ENCODE results near the gene CC2D2B. TPM values are rescaled to one million over a fixed set of nuclear protein-coding genes. Genes with fewer than 3 reads are reported as not detected.

CC2D2B gene
- total RNA-seq, 1 experiment from 2014 or later: not detected

GRCh38 chr10:95865814-95866466, 41.8 kb upstream of the CC2D2B start:
- ChIA-PET CTCF (interaction anchor here (1.3 kb wide), 1 partner anchor 172 kb away, joined by 12 read pairs; the partner anchor contains the start of gene TCTN3), POLR2A (ENCODE audit: unreplicated experiment) (no interaction called here)
- no peak overlapping the region for H3K4me2 ChIP-seq (ENCODE audit: low read length)
- no peak overlapping the region for H3K9ac ChIP-seq (ENCODE audit: low read length)
- no peak overlapping the region for H2AFZ ChIP-seq (ENCODE audit: low read length)
- no peak for TF ChIP-seq EZH2phosphoT487 (IDR thresholded peaks at IDR 0.05; ENCODE audit: borderline replicate concordance, low read length)
- no peak for TF ChIP-seq CTCF (conservative IDR thresholded peaks at IDR 0.05; ENCODE audit: low read depth, low read length)
- TF ChIP-seq EZH2 (IDR thresholded peaks at IDR 0.05; ENCODE audit: low read length, unreplicated experiment): no peak
- H3K4me3 ChIP-seq (ENCODE audit: low read length): no peak overlapping the region
- H3K4me1 ChIP-seq (ENCODE audit: insufficient read depth, low read length): no peaks in the 10 kb centered on the region
- no TSS peak for BruUV-seq (replicated peaks)
- H3F3A ChIP-seq (ENCODE audit: low read length, unreplicated experiment): no peaks in the 10 kb centered on the region
- DNase-seq (no peak), ATAC-seq (no peak)
- intact Hi-C loops (cut with micrococcal nuclease): loop anchor here (1.0 kb wide), 1 partner anchor 172 kb away; no protein-coding TSS in a partner anchor
- no peaks in the 10 kb centered on the region for H4K20me1 ChIP-seq (ENCODE audit: low read length)
- no peaks in the 10 kb centered on the region for H3K9me2 ChIP-seq (replicated peaks; ENCODE audit: low read length)
- no peak overlapping the region for H3K27ac ChIP-seq (ENCODE audit: low read length)
- no peaks in the 10 kb centered on the region for H3K79me2 ChIP-seq (ENCODE audit: low read length)
- no peaks in the 10 kb centered on the region for H3K9me3 ChIP-seq (ENCODE audit: low read length)
- no peaks in the 10 kb centered on the region for H3K27me3 ChIP-seq (ENCODE audit: low read length)
- H3K36me3 ChIP-seq (ENCODE audit: low read depth, low read length): no peaks in the 10 kb centered on the region

DNA sequence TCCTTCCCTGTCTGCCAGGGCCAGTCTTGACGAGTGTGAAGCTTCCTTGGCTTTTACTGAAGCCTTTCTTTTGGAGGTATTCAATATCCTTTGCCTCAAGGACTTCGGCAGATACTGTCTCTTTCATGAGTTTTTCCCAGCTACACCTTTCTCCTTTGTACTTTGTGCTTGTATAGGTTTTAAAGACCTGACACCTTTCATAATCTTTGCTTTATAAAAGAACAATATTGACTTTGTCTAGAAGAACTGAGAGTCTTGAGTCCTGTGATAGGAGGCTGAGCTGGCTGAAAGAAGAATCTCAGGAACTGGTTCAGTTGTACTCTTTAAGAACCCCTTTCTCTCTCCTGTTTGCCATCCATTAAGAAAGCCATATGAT, 41.3 kb upstream of the CC2D2B start:
- BruUV-seq (replicated peaks): no TSS peak
- DNase-seq (no peak), ATAC-seq (no peak)
- H3K4me3 ChIP-seq (ENCODE audit: low read length): no peak overlapping the region
- no peak overlapping the region for H3K9ac ChIP-seq (ENCODE audit: low read length)
- ChIA-PET CTCF (no interaction called here), POLR2A (ENCODE audit: unreplicated experiment) (no interaction called here)
- no peak overlapping the region for H3K27ac ChIP-seq (ENCODE audit: low read length)
- no peaks in the 10 kb centered on the region for H3K9me2 ChIP-seq (replicated peaks; ENCODE audit: low read length)
- TF ChIP-seq EZH2phosphoT487 (IDR thresholded peaks at IDR 0.05; ENCODE audit: borderline replicate concordance, low read length): no peak
- no peak for TF ChIP-seq CTCF (conservative IDR thresholded peaks at IDR 0.05; ENCODE audit: low read depth, low read length)
- no peak for TF ChIP-seq EZH2 (IDR thresholded peaks at IDR 0.05; ENCODE audit: low read length, unreplicated experiment)
- intact Hi-C loops (cut with micrococcal nuclease): no loop called here
- no peaks in the 10 kb centered on the region for H3K36me3 ChIP-seq (ENCODE audit: low read depth, low read length)
- no peaks in the 10 kb centered on the region for H4K20me1 ChIP-seq (ENCODE audit: low read length)
- H3F3A ChIP-seq (ENCODE audit: low read length, unreplicated experiment): no peaks in the 10 kb centered on the region
- H3K27me3 ChIP-seq (ENCODE audit: low read length): no peaks in the 10 kb centered on the region
- no peak overlapping the region for H2AFZ ChIP-seq (ENCODE audit: low read length)
- H3K4me1 ChIP-seq (ENCODE audit: insufficient read depth, low read length): no peaks in the 10 kb centered on the region
- no peaks in the 10 kb centered on the region for H3K79me2 ChIP-seq (ENCODE audit: low read length)
- no peaks in the 10 kb centered on the region for H3K9me3 ChIP-seq (ENCODE audit: low read length)
- H3K4me2 ChIP-seq (ENCODE audit: low read length): no peak overlapping the region

- BruUV-seq (replicated peaks): no TSS peak
- Histone ChIP-seq H3F3A (ENCODE audit: low read length, unreplicated experiment) (no peaks in the 10 kb centered on the region), H3K27me3 (ENCODE audit: low read length) (no peaks in the 10 kb centered on the region), H3K79me2 (ENCODE audit: low read length) (no peaks in the 10 kb centered on the region), H3K36me3 (ENCODE audit: low read depth, low read length) (no peaks in the 10 kb centered on the region), H3K4me3 (ENCODE audit: low read length) (no peak overlapping the region), H3K9ac (ENCODE audit: low read length) (no peak overlapping the region), H3K9me3 (ENCODE audit: low read length) (no peaks in the 10 kb centered on the region), H3K27ac (ENCODE audit: low read length) (no peak overlapping the region), H3K4me2 (ENCODE audit: low read length) (no peak overlapping the region), H3K9me2 (replicated peaks; ENCODE audit: low read length) (no peaks in the 10 kb centered on the region), H3K4me1 (ENCODE audit: insufficient read depth, low read length) (no peaks in the 10 kb centered on the region), H4K20me1 (ENCODE audit: low read length) (no peaks in the 10 kb centered on the region), H2AFZ (ENCODE audit: low read length) (no peak overlapping the region)
- TF ChIP-seq EZH2phosphoT487 (IDR thresholded peaks at IDR 0.05; ENCODE audit: borderline replicate concordance, low read length): no peak
- no peak for TF ChIP-seq EZH2 (IDR thresholded peaks at IDR 0.05; ENCODE audit: low read length, unreplicated experiment)
- no peak for TF ChIP-seq CTCF (conservative IDR thresholded peaks at IDR 0.05; ENCODE audit: low read depth, low read length)
- intact Hi-C loops (cut with micrococcal nuclease): no loop called here
- DNase-seq: no peak
- POLR2A ChIA-PET (ENCODE audit: unreplicated experiment): no interaction called here
- ATAC-seq: no peak
- CTCF ChIA-PET: no interaction called here
Measured at GRCh38 chr10:95867866-95868265, 39.9 kb upstream of the CC2D2B start.

Measured in PC-3 (cell line).